ENCODE results near the gene RABL2B.

DNA sequence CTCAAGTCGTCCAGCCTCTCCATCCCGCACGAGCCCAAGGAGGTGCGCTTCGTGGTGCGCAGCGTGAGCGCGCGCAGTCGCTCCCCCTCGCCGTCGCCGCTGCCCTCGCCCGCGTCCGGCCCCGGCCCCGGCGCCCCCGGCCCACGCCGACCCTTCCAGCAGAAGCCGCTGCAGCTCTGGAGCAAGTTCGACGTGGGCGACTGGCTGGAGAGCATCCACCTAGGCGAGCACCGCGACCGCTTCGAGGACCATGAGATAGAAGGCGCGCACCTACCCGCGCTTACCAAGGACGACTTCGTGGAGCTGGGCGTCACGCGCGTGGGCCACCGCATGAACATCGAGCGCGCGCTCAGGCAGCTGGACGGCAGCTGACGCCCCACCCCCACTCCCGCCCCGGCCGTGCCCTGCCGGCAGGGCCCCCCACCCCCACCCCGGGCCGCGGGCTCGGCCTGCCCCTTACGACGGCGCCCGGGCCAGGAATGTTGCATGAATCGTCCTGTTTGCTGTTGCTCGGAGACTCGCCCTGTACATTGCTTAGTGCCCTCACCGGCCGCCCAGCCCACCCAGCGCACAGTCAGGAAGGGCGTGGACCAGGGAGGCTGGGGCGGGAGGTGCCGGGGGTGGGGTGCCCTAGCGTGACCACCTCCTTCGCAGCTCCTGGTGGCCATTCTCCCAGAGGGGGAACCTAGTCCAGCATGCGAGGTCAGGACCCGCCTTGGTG, 52.3 kb downstream of the RABL2B start:
- no peak for TF ChIP-seq POLR2AphosphoS5 (IDR thresholded peaks at IDR 0.05; ENCODE audit: low read depth, low read length)
- TF ChIP-seq POLR2A (IDR thresholded peaks at IDR 0.05; ENCODE audit: low read depth, low read length): no peak
- TF ChIP-seq POU2F2 (IDR thresholded peaks at IDR 0.05; ENCODE audit: low read depth, low read length): no peak
- no peak for TF ChIP-seq TAF1 (IDR thresholded peaks at IDR 0.05; ENCODE audit: low read depth, low read length)
- no peak for TF ChIP-seq SPI1 (IDR thresholded peaks at IDR 0.05; ENCODE audit: low read depth, low read length)
